CD4-positive, alpha-beta T cell (primary cell): ENCODE data around the gene EMC8. TPM values are rescaled to one million over a fixed set of nuclear protein-coding genes. Genes with fewer than 3 reads are reported as not detected.
A peak's percentile ranks its signal among the peaks of the same experiment; 100 is the strongest.

Experiments
- ATAC-seq: fragments of 200-7000 bp; cut with Tn5 transposase; one replicate; pipeline ENCODE4 v1.10.0; 2022; ENCODE audit warnings: mild to moderate bottlenecking; ENCODE audit not compliant: poor library complexity
- CTCF ChIA-PET: fragments of 350-600 bp; sonication (Branson Sonifier 250); formaldehyde crosslinking; loops from one replicate; lab custom pipeline; 2021; ENCODE audit warnings: antibody characterized with exemption, inconsistent platforms; lab: Charles Lee
- POLR2A ChIA-PET: fragments of 350-600 bp; sonication (Branson Sonifier 250); formaldehyde crosslinking; loops from one replicate; lab custom pipeline; 2021; ENCODE audit warnings: antibody characterized with exemption, inconsistent platforms; lab: Charles Lee
- DNase-seq, 14 experiments: peaks; one replicate each; pipeline ENCODE4 v3.0.0-alpha.2; 2013 to 2020; ENCODE audit warnings: mixed read lengths in 2 of 14
- H3K27ac ChIP-seq, 2 donors: one replicate each; pipeline versions ENCODE4 v1.5.1 to v1.7.0; 2013; ENCODE audit warnings: low read length in 2 of 2, low read depth in 1 of 2, mild to moderate bottlenecking in 1 of 2
- H3K27me3 ChIP-seq, 2 experiments: 1 replicate in 1 of 2; 2 replicates in 1 of 2; pipeline versions ENCODE4 v1.6.1 to v1.7.0; 2013; ENCODE audit warnings: low read length in 2 of 2, control low read depth in 1 of 2, mild to moderate bottlenecking in 1 of 2, moderate library complexity in 1 of 2; ENCODE audit not compliant: insufficient read depth in 2 of 2, control insufficient read depth in 1 of 2
- H3K36me3 ChIP-seq: one replicate; pipeline ENCODE4 v1.6.1; 2013; ENCODE audit warnings: low read length, control low read depth; ENCODE audit not compliant: insufficient read depth
- H3K4me1 ChIP-seq: one replicate; pipeline ENCODE4 v1.6.1; 2013; ENCODE audit warnings: low read length, control low read depth; ENCODE audit not compliant: insufficient read depth
- H3K4me3 ChIP-seq: one replicate; pipeline ENCODE4 v1.5.1; 2013; ENCODE audit warnings: mild to moderate bottlenecking, low read length, moderate library complexity
- H3K9me3 ChIP-seq, 2 experiments: 1 replicate in 1 of 2; 2 replicates in 1 of 2; pipeline versions ENCODE4 v1.6.1 to v1.7.0; 2013; ENCODE audit warnings: low read length in 2 of 2, mild to moderate bottlenecking in 2 of 2, control low read depth in 1 of 2, moderate library complexity in 1 of 2; ENCODE audit not compliant: control insufficient read depth in 1 of 2, insufficient read depth in 1 of 2
- H3K27ac Mint-ChIP-seq: one replicate; pipeline ENCODE4 v1.8.0; 2020; ENCODE audit warnings: mixed read lengths
- H3K27me3 Mint-ChIP-seq: one replicate; pipeline ENCODE4 v1.8.0; 2021; ENCODE audit warnings: mixed read lengths
- H3K36me3 Mint-ChIP-seq: one replicate; pipeline ENCODE4 v1.8.0; 2021; ENCODE audit warnings: low read depth, mixed read lengths
- H3K4me1 Mint-ChIP-seq: one replicate; pipeline ENCODE4 v1.8.0; 2021; ENCODE audit warnings: low read depth, mixed read lengths
- H3K4me3 Mint-ChIP-seq: one replicate; pipeline ENCODE4 v1.8.0; 2020; ENCODE audit warnings: mild to moderate bottlenecking, mixed read lengths
- H3K9me3 Mint-ChIP-seq: one replicate; pipeline ENCODE4 v1.8.0; 2020; ENCODE audit warnings: mixed read lengths
- CTCF ChIP-seq: fragments of 200-600 bp; IDR thresholded peaks from one replicate; pipeline ENCODE4 v1.8.0; 2022; ENCODE audit warnings: antibody characterized with exemption, mild to moderate bottlenecking
- intact Hi-C, 2 experiments: fragments of 100-400 bp; cut with DNase I in 1 of 2; cut with micrococcal nuclease in 1 of 2; formaldehyde crosslinking; loops; one replicate each; pipeline versions ENCODE4 v1.15.1 to v1.9.0; 2023 to 2025; cut with DNase I, micrococcal nuclease
- total RNA-seq, 174 experiments: library from RNA in 2 of 174; stranded (reverse) in 2 of 174; gene quantifications; one replicate each; pipeline ENCODE4 v1.2.3 and lab custom pipeline; 2021 to 2026

Gene EMC8
- total RNA-seq, 2 experiments from 2014 or later = 38.9 to 41.7 TPM

GRCh38 chr16:85736921-85737320, 62.4 kb downstream of the EMC8 start:
- H3K27ac ChIP-seq = no peak overlapping the region
- H3K36me3 Mint-ChIP-seq = no peaks in the 10 kb centered on the region
- CTCF ChIA-PET = no interaction called here
- peaks cover 36% of the 10 kb centered on the region for H3K4me1 ChIP-seq
- H3K36me3 ChIP-seq = no peaks in the 10 kb centered on the region
- no peak overlapping the region for H3K4me3 ChIP-seq
- H3K4me1 Mint-ChIP-seq = peaks cover 24% of the 10 kb centered on the region
- DNase-seq (no peak), ATAC-seq (no peak)
- TF ChIP-seq CTCF = no peak
- intact Hi-C loops = no loop called here
- H3K27me3 Mint-ChIP-seq = no peaks in the 10 kb centered on the region
- no peaks in the 10 kb centered on the region for H3K9me3 ChIP-seq
- no peaks in the 10 kb centered on the region for H3K9me3 Mint-ChIP-seq
- H3K27me3 ChIP-seq = no peaks in the 10 kb centered on the region
- H3K4me3 Mint-ChIP-seq = no peak overlapping the region
- POLR2A ChIA-PET = no interaction called here
- no peak overlapping the region for H3K27ac Mint-ChIP-seq

GRCh38 chr16:85735946-85736345, 63.4 kb downstream of the EMC8 start:
- no peak for TF ChIP-seq CTCF
- peak overlapping the region; percentile 46 for H3K4me3 ChIP-seq
- no peaks in the 10 kb centered on the region for H3K36me3 ChIP-seq
- ChIA-PET POLR2A (no interaction called here), CTCF (no interaction called here)
- DNase-seq (no peak), ATAC-seq (no peak)
- Mint-ChIP-seq H3K27ac (peak overlapping the region; percentile 81), H3K9me3 (no peaks in the 10 kb centered on the region), H3K4me3 (peak overlapping the region; percentile 79), H3K4me1 (peaks cover 24% of the 10 kb centered on the region), H3K27me3 (no peaks in the 10 kb centered on the region), H3K36me3 (no peaks in the 10 kb centered on the region)
- H3K27ac ChIP-seq = no peak overlapping the region
- H3K9me3 ChIP-seq = no peaks in the 10 kb centered on the region
- intact Hi-C loops = no loop called here
- no peaks in the 10 kb centered on the region for H3K27me3 ChIP-seq
- peaks cover 36% of the 10 kb centered on the region for H3K4me1 ChIP-seq

GRCh38 chr16:85735225-85735635, 64.1 kb downstream of the EMC8 start:
- H3K9me3 Mint-ChIP-seq = no peaks in the 10 kb centered on the region
- ChIA-PET POLR2A (interaction anchor here (1.1 kb wide), 1 partner anchor 201 kb away, joined by 6 read pairs; no protein-coding TSS in a partner anchor), CTCF (no interaction called here)
- peak overlapping the region; percentile 81 for H3K27ac Mint-ChIP-seq
- no peak for TF ChIP-seq CTCF
- H3K27ac ChIP-seq = peak overlapping the region in 1 of 2 donors; percentile 4
- peak overlapping the region; percentile 46 for H3K4me3 ChIP-seq
- DNase-seq (peak; percentile 36 to 80 (median 54)), ATAC-seq (peak; percentile 95)
- H3K27me3 Mint-ChIP-seq = no peaks in the 10 kb centered on the region
- peaks cover 36% of the 10 kb centered on the region for H3K4me1 ChIP-seq
- no peaks in the 10 kb centered on the region for H3K36me3 Mint-ChIP-seq
- peak overlapping the region; percentile 79 for H3K4me3 Mint-ChIP-seq
- H3K4me1 Mint-ChIP-seq = peaks cover 24% of the 10 kb centered on the region
- no peaks in the 10 kb centered on the region for H3K27me3 ChIP-seq
- no peaks in the 10 kb centered on the region for H3K9me3 ChIP-seq
- intact Hi-C loops = no loop called here
- no peaks in the 10 kb centered on the region for H3K36me3 ChIP-seq
